ENCODE results near the gene ANKH. TPM values are rescaled to one million over a fixed set of nuclear protein-coding genes. Genes with fewer than 3 reads are reported as not detected.
A peak's percentile ranks its signal among the peaks of the same experiment; 100 is the strongest.
"Not testable (repeated sequence)": the region's sequence is repeated elsewhere in the genome, so short reads cannot be mapped to it uniquely, and the experiment has no call there.

The ANKH gene
- total RNA-seq, 2 donors from 2014 or later, result 29.4 to 142 TPM

DNA sequence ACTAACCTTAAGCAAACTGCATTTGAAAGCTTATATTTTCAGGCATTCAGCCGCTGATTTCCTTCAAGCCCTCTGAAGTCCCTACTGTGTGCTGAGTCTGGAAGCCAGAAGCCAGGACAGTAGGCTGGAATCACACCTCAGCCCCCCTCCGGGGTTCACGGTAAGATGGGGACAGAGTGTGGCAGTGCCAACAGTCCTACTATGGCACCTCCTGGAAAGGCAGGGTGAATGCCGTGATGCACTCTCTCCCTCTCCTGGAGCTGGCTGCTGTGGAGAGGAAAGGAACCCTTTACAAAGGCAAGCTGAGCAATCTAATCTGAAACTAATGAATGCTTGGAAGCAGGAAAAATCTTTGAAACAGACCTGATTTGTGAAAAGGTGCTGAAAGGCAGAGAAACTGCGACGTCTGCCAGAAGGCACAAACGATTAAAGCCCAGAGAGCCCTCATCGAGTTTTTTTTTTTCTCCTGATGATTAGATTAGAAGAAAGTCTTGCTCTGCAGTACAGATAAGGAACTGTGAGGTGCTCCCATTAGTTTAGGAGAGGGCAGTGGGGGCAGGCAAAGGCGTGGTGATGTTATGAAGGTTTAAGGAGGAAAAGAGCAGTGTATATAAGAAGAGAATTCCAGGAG is 21.0 kb downstream of the ANKH start:
- Mint-ChIP-seq H3K36me3 (peaks cover 0 to 5% of the 10 kb centered on the region in 2 donors), H3K9me3 (no peaks in the 10 kb centered on the region), H3K27ac (peak overlapping the region in 1 of 2 donors; percentile 48)
- DNase-seq (ENCODE audit: low spot score in 2 of 2), result no peak
- ATAC-seq, result no peak

DNA sequence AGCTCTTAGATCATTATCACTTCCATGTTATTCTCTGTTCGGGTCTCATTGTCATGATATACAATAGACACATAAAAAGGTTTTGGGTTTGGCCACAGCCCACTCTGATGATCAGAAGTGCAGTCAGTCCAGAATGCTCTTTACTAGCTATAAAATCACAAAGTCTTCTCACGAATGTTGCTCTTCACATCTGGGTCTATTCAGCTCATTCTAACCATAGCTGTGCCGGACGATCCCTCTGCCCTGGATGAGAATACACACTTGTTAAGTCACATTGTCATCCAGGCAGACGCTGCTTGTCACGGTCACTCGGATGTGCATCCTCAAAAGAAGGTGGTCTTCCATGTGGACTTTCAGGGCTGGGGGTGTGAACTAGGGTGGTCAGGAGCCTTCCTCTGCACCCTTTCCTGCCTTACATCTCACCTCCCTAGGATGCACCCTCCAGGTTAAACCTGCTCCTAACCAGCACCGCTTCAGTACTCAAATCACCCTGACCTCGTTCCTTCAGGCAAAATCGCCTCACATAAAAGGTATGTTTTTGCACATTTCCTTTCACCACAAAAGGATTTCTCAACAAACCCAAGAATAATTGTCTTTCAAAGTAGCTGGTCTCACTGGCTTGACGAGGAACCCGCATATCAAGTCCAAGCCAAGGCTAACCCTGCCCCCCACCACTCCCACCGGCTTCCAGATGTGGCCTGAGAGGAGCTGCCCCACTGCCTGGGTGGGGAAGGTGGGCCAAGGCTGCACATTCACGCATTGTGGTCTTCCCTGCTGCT is 21.9 kb downstream of the ANKH start:
- peaks cover 4 to 5% of the 10 kb centered on the region in 2 donors for H3K36me3 Mint-ChIP-seq
- no peak overlapping the region for H3K27ac Mint-ChIP-seq
- ATAC-seq (no peak), DNase-seq (ENCODE audit: low spot score in 2 of 2) (no peak)
- H3K9me3 Mint-ChIP-seq, result no peaks in the 10 kb centered on the region

DNA sequence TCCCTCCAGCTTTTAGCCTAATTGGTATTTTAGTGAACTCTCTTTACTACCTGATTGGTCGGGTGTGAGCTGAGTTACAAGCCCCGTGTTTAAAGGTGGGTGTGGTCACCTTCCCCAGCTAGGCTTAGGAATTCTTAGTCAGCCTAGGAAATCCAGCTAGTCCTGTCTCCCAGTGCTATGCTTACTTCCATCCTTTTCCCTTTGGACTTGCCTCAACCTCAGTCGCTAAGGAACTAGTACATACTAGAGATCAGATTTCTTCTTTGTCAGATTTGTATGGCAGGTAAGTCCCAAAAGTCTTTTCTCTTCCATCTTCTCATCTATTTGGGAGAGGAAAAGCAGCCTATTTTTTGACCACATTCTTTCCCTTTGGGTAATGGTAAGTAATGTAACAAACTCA is 22.6 kb downstream of the ANKH start:
- not testable (repeated sequence) for H3K27ac Mint-ChIP-seq; DNase-seq (ENCODE audit: low spot score in 2 of 2); H3K36me3 Mint-ChIP-seq; H3K9me3 Mint-ChIP-seq; ATAC-seq

DNA sequence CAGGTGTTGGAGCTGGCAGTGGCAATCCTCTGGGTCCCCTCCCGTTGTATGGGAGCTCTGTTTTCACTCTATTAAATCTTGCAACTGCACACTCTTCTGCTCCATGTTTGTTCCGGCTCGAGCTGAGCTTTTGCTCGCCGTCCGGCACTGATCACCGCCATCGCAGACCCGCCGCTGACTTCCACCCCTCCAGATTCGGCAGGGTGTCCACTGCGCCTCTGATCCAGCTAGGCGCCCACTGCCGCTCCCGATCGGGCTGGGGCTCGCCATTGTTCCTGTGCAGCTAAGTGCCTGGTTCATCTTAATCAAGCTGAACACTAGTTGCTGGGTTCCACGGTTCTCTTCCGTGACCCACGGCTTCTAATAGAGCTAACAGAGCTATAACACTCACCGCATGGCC is 23.2 kb downstream of the ANKH start:
- Mint-ChIP-seq H3K9me3 (no peaks in the 10 kb centered on the region), H3K36me3 (peaks cover 4 to 5% of the 10 kb centered on the region in 2 donors)
- ATAC-seq, result no peak

DNA sequence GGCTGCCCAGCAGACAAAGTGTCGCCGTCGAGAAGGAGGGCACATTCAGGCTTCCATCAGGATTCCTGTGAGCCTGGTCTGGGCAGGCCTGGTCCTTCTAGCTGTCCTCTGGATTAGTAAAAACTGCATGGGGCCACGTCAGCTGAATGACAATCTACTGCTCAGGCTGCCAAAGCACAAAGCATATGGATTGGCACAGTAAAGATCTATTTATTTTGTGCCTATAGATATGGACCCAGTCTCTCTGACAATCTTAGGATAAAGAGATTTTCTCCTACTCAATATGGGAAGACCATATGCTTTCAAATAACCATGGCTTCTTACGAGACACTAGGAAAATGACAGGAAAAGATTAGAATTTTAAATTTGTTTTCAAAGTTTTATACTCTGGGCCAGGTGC is 24.1 kb downstream of the ANKH start:
- ATAC-seq (no peak), DNase-seq (ENCODE audit: low spot score in 2 of 2) (no peak)
- no peaks in the 10 kb centered on the region for H3K9me3 Mint-ChIP-seq
- peaks cover 4 to 5% of the 10 kb centered on the region in 2 donors for H3K36me3 Mint-ChIP-seq
- H3K27ac Mint-ChIP-seq, result no peak overlapping the region

More for the DNA sequence above, 23.2 kb downstream of the ANKH start:
- peak overlapping the region in 1 of 2 donors; percentile 5 for H3K27ac Mint-ChIP-seq
- no peak for DNase-seq (ENCODE audit: low spot score in 2 of 2)

GRCh38 chr5:14842117-14842516 is 29.5 kb downstream of the ANKH start:
- DNase-seq (ENCODE audit: low spot score in 2 of 2), result no peak
- Mint-ChIP-seq H3K36me3 (peaks cover 0 to 23% of the 10 kb centered on the region in 2 donors), H3K27ac (no peak overlapping the region), H3K9me3 (no peaks in the 10 kb centered on the region)
- ATAC-seq, result no peak

DNA sequence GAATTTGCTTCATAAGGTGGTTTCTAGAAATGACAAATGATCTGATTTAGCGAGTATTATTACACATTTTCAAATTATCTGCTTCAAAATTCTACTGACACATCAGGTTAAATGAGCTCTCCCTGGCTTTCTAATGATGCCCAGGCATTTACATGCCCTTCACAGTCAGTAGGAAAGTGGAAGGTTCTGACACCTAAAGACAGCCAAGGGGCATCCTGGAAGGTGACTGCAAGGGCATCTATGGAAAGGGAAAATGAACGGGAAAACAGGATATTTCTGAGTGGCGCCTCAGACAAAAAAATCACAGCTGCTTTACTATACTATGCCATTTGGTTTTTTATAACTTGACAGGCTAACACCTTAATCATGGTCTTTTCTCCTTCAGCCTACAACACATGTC is 31.0 kb downstream of the ANKH start:
- DNase-seq (ENCODE audit: low spot score in 2 of 2), result no peak
- ATAC-seq, result no peak
- H3K36me3 Mint-ChIP-seq, result peaks cover 0 to 23% of the 10 kb centered on the region in 2 donors
- peak overlapping the region in 1 of 2 donors; percentile 0 for H3K27ac Mint-ChIP-seq
- H3K9me3 Mint-ChIP-seq, result no peaks in the 10 kb centered on the region

DNA sequence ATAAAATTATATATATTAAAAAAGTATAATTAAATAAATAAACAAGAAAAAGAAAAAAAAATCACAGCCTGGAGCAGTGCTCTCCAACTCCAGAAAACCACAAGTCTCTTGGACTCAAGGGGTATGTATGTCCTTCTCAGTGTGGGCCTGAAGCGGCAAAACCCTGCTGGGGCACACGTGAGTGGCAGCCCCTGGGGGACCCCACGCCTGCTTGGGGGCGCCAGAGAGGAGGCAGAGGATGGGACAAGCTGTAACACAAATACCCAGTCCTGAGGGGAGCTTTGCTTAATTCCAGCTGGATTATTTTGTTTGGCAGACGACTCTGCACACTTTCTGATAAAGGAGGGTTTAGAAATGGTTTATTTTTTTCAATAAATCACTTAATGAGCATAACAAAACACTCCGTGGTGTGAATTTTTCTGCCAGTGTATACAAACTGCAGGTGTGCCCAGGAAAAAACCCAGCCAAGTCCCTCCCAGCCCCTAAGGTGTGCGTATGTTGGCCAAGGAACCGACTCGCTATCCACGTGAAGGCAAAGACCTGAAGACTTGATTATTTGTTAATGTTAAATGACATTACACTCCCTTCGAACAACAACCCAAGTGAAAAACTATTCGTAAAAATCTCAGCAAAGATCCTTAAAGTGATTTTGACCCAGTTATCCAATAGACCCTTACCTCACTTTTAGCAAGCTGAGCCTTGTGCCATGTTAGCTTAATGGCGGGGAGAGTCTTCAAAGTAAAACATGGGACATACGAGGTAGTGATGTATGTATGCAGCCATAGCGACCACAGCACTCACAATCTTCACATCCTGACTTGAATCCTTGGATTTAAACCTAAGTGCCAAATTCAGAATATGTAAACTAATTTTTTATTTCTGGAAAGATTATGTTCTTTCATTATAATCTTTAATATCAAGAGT is 32.9 kb downstream of the ANKH start:
- ATAC-seq (no peak), DNase-seq (ENCODE audit: low spot score in 2 of 2) (no peak)
- H3K36me3 Mint-ChIP-seq, result peaks cover 0 to 19% of the 10 kb centered on the region in 2 donors
- no peak overlapping the region for H3K27ac Mint-ChIP-seq
- no peaks in the 10 kb centered on the region for H3K9me3 Mint-ChIP-seq

DNA sequence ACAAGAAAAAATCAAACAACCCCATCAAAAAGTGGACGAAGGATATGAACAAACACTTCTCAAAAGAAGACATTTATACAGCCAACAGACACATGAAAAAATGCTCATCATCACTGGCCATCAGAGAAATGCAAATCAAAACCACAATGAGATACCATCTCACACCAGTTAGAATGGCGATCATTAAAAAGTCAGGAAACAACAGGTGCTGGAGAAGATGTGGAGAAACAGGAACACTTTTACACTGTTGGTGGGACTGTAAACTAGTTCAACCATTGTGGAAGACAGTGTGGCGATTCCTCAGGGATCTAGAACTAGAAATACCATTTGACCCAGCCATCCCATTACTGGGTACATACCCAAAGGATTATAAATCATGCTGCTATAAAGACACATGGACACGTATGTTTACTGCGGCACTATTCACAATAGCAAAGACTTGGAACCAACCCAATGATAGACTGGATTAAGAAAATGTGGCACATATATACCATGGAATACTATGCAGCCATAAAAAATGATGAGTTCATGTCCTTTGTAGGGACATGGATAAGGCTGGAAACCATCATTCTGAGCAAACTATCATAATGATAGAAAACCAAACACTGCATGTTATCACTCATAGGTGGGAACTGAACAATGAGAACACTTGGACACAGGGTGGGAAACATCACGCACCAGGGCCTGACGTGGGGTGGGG is 34.0 kb downstream of the ANKH start:
- H3K9me3 Mint-ChIP-seq; H3K27ac Mint-ChIP-seq; DNase-seq (ENCODE audit: low spot score in 2 of 2); ATAC-seq: not testable (repeated sequence)
- H3K36me3 Mint-ChIP-seq, result peaks cover 0 to 19% of the 10 kb centered on the region in 2 donors

DNA sequence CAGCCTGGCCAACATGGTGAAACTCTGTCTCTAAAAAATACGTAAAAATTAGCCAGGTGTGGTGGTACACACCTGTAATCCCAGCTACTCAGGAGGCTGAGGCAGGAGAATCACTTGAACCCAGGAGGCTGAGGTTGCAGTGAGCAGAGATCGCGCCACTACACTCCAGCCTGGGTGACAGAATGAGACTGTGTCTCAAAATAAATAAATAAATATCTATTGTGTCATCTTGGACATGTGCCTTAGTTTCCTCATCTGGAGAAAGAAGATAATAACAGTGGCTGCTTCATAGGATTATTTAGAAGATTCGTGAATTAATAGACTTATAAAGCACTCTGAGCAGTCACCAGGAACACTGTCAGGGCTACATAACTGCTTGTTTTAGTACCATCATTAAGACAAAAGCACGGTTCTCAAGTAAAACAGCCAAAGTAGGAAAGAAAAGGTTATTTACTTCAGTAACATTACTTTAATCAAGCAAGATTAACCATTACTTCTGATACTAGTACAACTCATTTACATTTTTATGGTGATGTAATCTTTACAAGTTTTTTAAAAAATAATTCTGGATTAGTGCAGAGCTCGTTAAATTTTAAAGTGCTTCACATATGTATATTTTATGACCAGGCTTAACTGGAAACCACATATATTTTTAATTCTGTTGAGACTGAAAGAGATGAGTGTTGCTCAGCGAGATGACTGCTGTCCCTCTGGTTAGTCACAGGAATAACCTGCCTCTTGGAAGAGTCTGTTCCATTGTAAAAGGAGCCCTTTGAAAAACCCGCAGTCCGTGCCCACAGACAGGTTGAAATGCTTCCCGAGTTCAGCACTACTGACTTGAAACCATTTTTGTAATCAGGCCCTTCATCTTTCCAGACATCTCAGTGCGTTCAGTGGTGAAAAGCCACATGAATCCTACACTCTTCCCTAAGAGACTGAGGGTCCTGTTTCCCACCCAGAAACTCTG is 36.7 kb downstream of the ANKH start:
- DNase-seq (ENCODE audit: low spot score in 2 of 2) (no peak), ATAC-seq (no peak)
- peaks cover 0 to 7% of the 10 kb centered on the region in 2 donors for H3K36me3 Mint-ChIP-seq
- no peak overlapping the region for H3K27ac Mint-ChIP-seq
- H3K9me3 Mint-ChIP-seq, result no peaks in the 10 kb centered on the region

GRCh38 chr5:14834062-14834461 is 37.5 kb downstream of the ANKH start:
- H3K27ac Mint-ChIP-seq, result no peak overlapping the region
- no peaks in the 10 kb centered on the region for H3K9me3 Mint-ChIP-seq
- no peak for DNase-seq (ENCODE audit: low spot score in 2 of 2)
- ATAC-seq, result no peak
- peaks cover 0 to 6% of the 10 kb centered on the region in 2 donors for H3K36me3 Mint-ChIP-seq

- Mint-ChIP-seq H3K27ac (no peak overlapping the region), H3K36me3 (peaks cover 0 to 8% of the 10 kb centered on the region in 2 donors), H3K9me3 (no peaks in the 10 kb centered on the region)
- DNase-seq (ENCODE audit: low spot score in 2 of 2), result no peak
- no peak for ATAC-seq
Measured at GRCh38 chr5:14831006-14831338, 40.6 kb downstream of the ANKH start.

- DNase-seq (ENCODE audit: low spot score in 2 of 2) (no peak), ATAC-seq (no peak)
- Mint-ChIP-seq H3K36me3 (peaks cover 0 to 8% of the 10 kb centered on the region in 2 donors), H3K9me3 (no peaks in the 10 kb centered on the region), H3K27ac (no peak overlapping the region)
Measured at GRCh38 chr5:14830210-14831005, 41.2 kb downstream of the ANKH start.

- ATAC-seq (no peak), DNase-seq (ENCODE audit: low spot score in 2 of 2) (no peak)
- H3K9me3 Mint-ChIP-seq, result no peaks in the 10 kb centered on the region
- peaks cover 0 to 8% of the 10 kb centered on the region in 2 donors for H3K36me3 Mint-ChIP-seq
- peak overlapping the region in 1 of 2 donors; percentile 9 for H3K27ac Mint-ChIP-seq
Measured at GRCh38 chr5:14829396-14829795, 42.2 kb downstream of the ANKH start.

- ATAC-seq (no peak), DNase-seq (ENCODE audit: low spot score in 2 of 2) (no peak)
- Mint-ChIP-seq H3K36me3 (peaks cover 0 to 8% of the 10 kb centered on the region in 2 donors), H3K9me3 (no peaks in the 10 kb centered on the region), H3K27ac (no peak overlapping the region)
Measured at GRCh38 chr5:14826714-14827113, 44.9 kb downstream of the ANKH start.

Data from activated naive CD4-positive, alpha-beta T cell treated with anti-CD3 and anti-CD28 coated beads, Interleukin-2, amount 50 U/mL, for 72 hours (primary cell).